K562 (cell line): ENCODE results near the gene SS18L1. TPM values are rescaled to one million over a fixed set of nuclear protein-coding genes. Genes with fewer than 3 reads are reported as not detected.

Experiments
- ATAC-seq: fragments of 200-7000 bp; cut with Tn5 transposase; 3 replicates; pipeline ENCODE4 v1.9.1; 2020; ENCODE audit warnings: moderate library complexity
- BruUV-seq: library from RNA; stranded (reverse); fragments of 400-500 nt; replicated peaks from 2 replicates; lab custom pipeline; 2021; lab: Mats Ljungman, UMichigan
- CTCF ChIA-PET: fragments of 300-600 bp; formaldehyde crosslinking; extraction: SDS; loops from one replicate; lab custom pipeline; 2021; ENCODE audit warnings: low intra/inter-chr PET ratio; lab: Yijun Ruan, JAX
- POLR2A ChIA-PET: fragments of 300-600, 350-650 bp; sonication (Branson Sonifier 250); formaldehyde crosslinking; extraction: SDS; loops from one replicate; lab custom pipeline; 2021; ENCODE audit warnings: antibody characterized with exemption, inconsistent platforms; lab: Yijun Ruan, JAX
- DNase-seq, 4 experiments: peaks; one replicate each; pipeline versions ENCODE4 v3.0.0 to v3.0.0-alpha.2; 2011 to 2018; ENCODE audit warnings: low spot score in 3 of 4, mixed read lengths in 3 of 4; ENCODE audit errors: extremely low read depth in 1 of 4
- FAIRE-seq: peaks from 2 replicates; lab custom pipeline; 2011; peaks lifted over from hg19 to GRCh38; lab: Jason Lieb, UNC
- H2AFZ ChIP-seq: 2 replicates; pipeline ENCODE4 v1.6.0; 2011; ENCODE audit warnings: low read depth, low read length, control low read depth, inconsistent platforms
- H3K27ac ChIP-seq: fragments of 200-600 bp; 3 replicates; pipeline ENCODE4 v1.8.0; 2011; ENCODE audit warnings: low read depth, mild to moderate bottlenecking, control low read depth, inconsistent platforms, low read length, moderate library complexity, mixed read lengths; ENCODE audit errors: extremely low read depth
- H3K27me3 ChIP-seq, 2 experiments: fragments of 300-600 bp in 1 of 2; 2 replicates in 1 of 2; 3 replicates in 1 of 2; pipeline versions ENCODE4 v1.6.0 to v1.8.0; 2011; ENCODE audit warnings: inconsistent platforms in 2 of 2, low read length in 2 of 2, mild to moderate bottlenecking in 1 of 2, mixed read lengths in 1 of 2, moderate library complexity in 1 of 2; ENCODE audit not compliant: control insufficient read depth in 2 of 2, insufficient read depth in 2 of 2
- H3K36me3 ChIP-seq: fragments of 300-600 bp; 3 replicates; pipeline ENCODE4 v1.8.0; 2011; ENCODE audit warnings: mild to moderate bottlenecking, low read length, inconsistent platforms; ENCODE audit not compliant: control insufficient read depth, insufficient read depth
- H3K4me1 ChIP-seq, 2 experiments: fragments of 200-600 bp in 1 of 2; replicated peaks in 1 of 2; 2 replicates in 1 of 2; 3 replicates in 1 of 2; pipeline versions ENCODE4 v1.5.1 to v1.8.0; 2011; ENCODE audit warnings: inconsistent platforms in 2 of 2, low read length in 2 of 2, mild to moderate bottlenecking in 1 of 2, mixed read lengths in 1 of 2, moderate library complexity in 1 of 2; ENCODE audit not compliant: control insufficient read depth in 2 of 2, insufficient read depth in 2 of 2
- H3K4me2 ChIP-seq: 2 replicates; pipeline ENCODE4 v1.6.1; 2011; ENCODE audit warnings: low read length, control low read depth, inconsistent platforms, mixed read lengths; ENCODE audit not compliant: insufficient read depth
- H3K4me3 ChIP-seq: fragments of 200-600 bp; sonication (generic), shearing (Covaris generic); 2 replicates; pipeline ENCODE4 v1.5.1; 2016; ENCODE audit warnings: control low read depth, inconsistent platforms
- H3K79me2 ChIP-seq: fragments of 200-600 bp; 3 replicates; pipeline ENCODE4 v1.8.0; 2011; ENCODE audit warnings: low read length, inconsistent platforms; ENCODE audit not compliant: control insufficient read depth, insufficient read depth
- H3K9ac ChIP-seq, 2 experiments: 2 replicates each; pipeline versions ENCODE4 v1.6.0 to v1.6.1; 2011; ENCODE audit warnings: low read depth in 2 of 2, low read length in 2 of 2, control low read depth in 1 of 2, inconsistent platforms in 1 of 2, mild to moderate bottlenecking in 1 of 2, mixed read lengths in 1 of 2; ENCODE audit not compliant: insufficient read depth in 1 of 2
- H3K9me1 ChIP-seq: one replicate; pipeline ENCODE4 v1.6.0; 2011; ENCODE audit warnings: inconsistent platforms, mild to moderate bottlenecking, low read length, moderate library complexity; ENCODE audit not compliant: control insufficient read depth, insufficient read depth
- H3K9me3 ChIP-seq: replicated peaks from 2 replicates; pipeline ENCODE4 v1.5.1; 2011; ENCODE audit warnings: low read depth, low read length, inconsistent platforms; ENCODE audit not compliant: control insufficient read depth, insufficient read depth
- H4K20me1 ChIP-seq: replicated peaks from 2 replicates; pipeline ENCODE4 v1.6.1; 2011; ENCODE audit warnings: low read length, inconsistent platforms, mixed read lengths; ENCODE audit not compliant: control insufficient read depth, insufficient read depth
- EWSR1 ChIP-seq: fragments of 450-650 bp; IDR thresholded peaks from 2 replicates; pipeline ENCODE4 v1.6.1; 2018; ENCODE audit warnings: borderline replicate concordance, mild to moderate bottlenecking, low read depth, moderate library complexity; ENCODE audit not compliant: partially characterized antibody
- NEUROD1 ChIP-seq: fragments of 150-350 bp; IDR thresholded peaks from 2 replicates; pipeline ENCODE4 v1.6.1; 2014; ENCODE audit warnings: borderline replicate concordance, low read length, low read depth; ENCODE audit not compliant: partially characterized antibody
- POLR2A ChIP-seq: fragments of 450-650 bp; conservative IDR thresholded peaks from 2 replicates; pipeline ENCODE4 v1.6.1; 2016
- SOX6 ChIP-seq: fragments of 450-650 bp; IDR thresholded peaks from 2 replicates; pipeline ENCODE4 v1.6.1; 2014; ENCODE audit warnings: mild to moderate bottlenecking
- SP1 ChIP-seq: sonication (generic); formaldehyde crosslinking; IDR thresholded peaks from 2 replicates; pipeline ENCODE4 v1.8.1; 2022; ENCODE audit warnings: mild to moderate bottlenecking, missing genetic modification reagents
- WGBS: fragments of 100-300 bp; shearing (Covaris generic); methylation state at CpG from one replicate; pipeline ENCODE4 v1.1.6; 2016; ENCODE audit warnings: low coverage, mixed read lengths; ENCODE audit not compliant: insufficient coverage; ENCODE audit errors: missing lambda C conversion rate; 5-methylcytosine and 5-hydroxymethylcytosine counted together
- in situ Hi-C: fragments of 300-500 bp; cut with MboI; formaldehyde crosslinking; loops from 4 replicates; pipeline ENCODE4 v1.15.0; 2018; ENCODE audit warnings: inconsistent platforms, mixed read lengths
- intact Hi-C: fragments of 100-400 bp; cut with micrococcal nuclease; formaldehyde crosslinking; loops from 2 replicates; pipeline ENCODE4 v1.14.2; 2022
- polyA plus RNA-seq, 8 experiments: library from polyadenylated mRNA; depleted of rRNA in 4 of 8; stranded (reverse) in 5 of 8; unstranded in 3 of 8; fragments of >200 nt; fragmentation: Nextera tagmentation in 2 of 8; fragmentation: Illumina TruSeq in 1 of 8; extraction: Ambion mirVana in 2 of 8; extraction: Trizol in 1 of 8; gene quantifications; 2 replicates each; pipeline versions ENCODE4 v1.2.1 to v1.2.3, GENCODE V29; 2011 to 2014; ENCODE audit warnings: inconsistent platforms in 1 of 8, missing spikeins in 1 of 8
- total RNA-seq, 7 experiments: library from RNA; depleted of rRNA in 6 of 7; stranded (reverse); fragments of >200 nt in 6 of 7; fragmentation: Illumina TruSeq in 2 of 7; extraction: Trizol in 2 of 7; gene quantifications; 2 replicates each; pipeline versions ENCODE4 v1.2.1 to v1.2.3, GENCODE V29; 2011 to 2021; ENCODE audit warnings: low replicate concordance in 1 of 7
- TF ChIP-seq, protein P1 (sequence below), 3 experiments: fragments of 200-800 bp in 1 of 3; sonication (Bioruptor generic) in 1 of 3; sonication (generic) in 1 of 3; formaldehyde crosslinking in 1 of 3; IDR thresholded peaks; 2 replicates each; pipeline versions ENCODE4 v1.6.1 to v1.8.0; 2016 to 2022; ENCODE audit warnings: mild to moderate bottlenecking in 2 of 3, missing compliant biosample characterization in 2 of 3, missing genetic modification characterization in 2 of 3, missing genetic modification reagents in 1 of 3
- TF ChIP-seq, protein P2 (sequence below): fragments of 450-650 bp; IDR thresholded peaks from 2 replicates; pipeline ENCODE4 v1.6.1; 2017; ENCODE audit warnings: antibody characterized with exemption, mild to moderate bottlenecking
- TF ChIP-seq, protein P3 (sequence below): fragments of 250-450 bp; sonication (Bioruptor Pico); IDR thresholded peaks from 2 replicates; pipeline ENCODE4 v1.4.0; 2020; ENCODE audit warnings: mild to moderate bottlenecking

Gene SS18L1
- total and polyA plus RNA-seq, 9 of the 15 experiments (the other 6 are each of a cell fraction or from before 2014, with no cell fraction given) = 2.7 to 28.3 (median 15.1) TPM

DNA sequence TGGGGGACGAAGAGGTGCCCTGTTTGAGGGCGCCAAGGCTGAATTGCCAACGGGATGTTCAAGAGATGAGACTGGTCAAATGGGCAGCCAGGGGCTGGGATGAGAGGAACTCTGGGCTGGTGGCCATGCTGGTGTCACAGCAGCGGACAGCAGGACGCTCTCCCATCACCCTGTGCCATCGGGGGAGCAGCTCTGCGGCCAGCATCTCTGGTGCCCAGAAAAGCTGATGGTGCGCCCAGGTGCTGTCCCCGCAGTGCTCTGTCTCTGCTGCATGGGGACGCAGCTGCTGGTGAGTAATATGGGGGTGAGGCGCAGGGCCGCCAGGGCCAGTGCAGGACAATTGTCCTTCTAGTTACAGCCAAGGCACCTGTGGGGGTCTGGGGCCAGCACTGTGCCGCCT, 81.5 kb downstream of the SS18L1 start:
- H3K4me1 ChIP-seq = peaks cover 0 to 49% of the 10 kb centered on the region in 2 experiments; a peak in 2 of 5 replicates
- no peak overlapping the region for H3K4me3 ChIP-seq
- no peaks in the 10 kb centered on the region for H3K79me2 ChIP-seq
- peaks cover 18 to 66% of the 10 kb centered on the region in 2 experiments; a peak in 4 of 5 replicates for H3K27me3 ChIP-seq
- peaks cover 5% of the 10 kb centered on the region for H4K20me1 ChIP-seq
- intact Hi-C loops = no loop called here
- no peak for DNase-seq
- no peak for ATAC-seq
- H3K27ac ChIP-seq = no peak overlapping the region
- TF ChIP-seq SOX6 (no peak), NEUROD1 (no peak), EWSR1 (no peak), SP1 (CRISPR knock-in tag) (no peak), POLR2A (no peak)
- TF ChIP-seq, protein P1, sequence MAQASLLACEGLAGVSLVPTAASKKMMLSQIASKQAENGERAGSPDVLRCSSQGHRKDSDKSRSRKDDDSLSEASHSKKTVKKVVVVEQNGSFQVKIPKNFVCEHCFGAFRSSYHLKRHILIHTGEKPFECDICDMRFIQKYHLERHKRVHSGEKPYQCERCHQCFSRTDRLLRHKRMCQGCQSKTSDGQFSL (CRISPR knock-in tag; IDR thresholded peaks at IDR 0.05) = no peak
- TF ChIP-seq, protein P1 (tag; IDR thresholded peaks at IDR 0.05) = no peak
- TF ChIP-seq, protein P2, sequence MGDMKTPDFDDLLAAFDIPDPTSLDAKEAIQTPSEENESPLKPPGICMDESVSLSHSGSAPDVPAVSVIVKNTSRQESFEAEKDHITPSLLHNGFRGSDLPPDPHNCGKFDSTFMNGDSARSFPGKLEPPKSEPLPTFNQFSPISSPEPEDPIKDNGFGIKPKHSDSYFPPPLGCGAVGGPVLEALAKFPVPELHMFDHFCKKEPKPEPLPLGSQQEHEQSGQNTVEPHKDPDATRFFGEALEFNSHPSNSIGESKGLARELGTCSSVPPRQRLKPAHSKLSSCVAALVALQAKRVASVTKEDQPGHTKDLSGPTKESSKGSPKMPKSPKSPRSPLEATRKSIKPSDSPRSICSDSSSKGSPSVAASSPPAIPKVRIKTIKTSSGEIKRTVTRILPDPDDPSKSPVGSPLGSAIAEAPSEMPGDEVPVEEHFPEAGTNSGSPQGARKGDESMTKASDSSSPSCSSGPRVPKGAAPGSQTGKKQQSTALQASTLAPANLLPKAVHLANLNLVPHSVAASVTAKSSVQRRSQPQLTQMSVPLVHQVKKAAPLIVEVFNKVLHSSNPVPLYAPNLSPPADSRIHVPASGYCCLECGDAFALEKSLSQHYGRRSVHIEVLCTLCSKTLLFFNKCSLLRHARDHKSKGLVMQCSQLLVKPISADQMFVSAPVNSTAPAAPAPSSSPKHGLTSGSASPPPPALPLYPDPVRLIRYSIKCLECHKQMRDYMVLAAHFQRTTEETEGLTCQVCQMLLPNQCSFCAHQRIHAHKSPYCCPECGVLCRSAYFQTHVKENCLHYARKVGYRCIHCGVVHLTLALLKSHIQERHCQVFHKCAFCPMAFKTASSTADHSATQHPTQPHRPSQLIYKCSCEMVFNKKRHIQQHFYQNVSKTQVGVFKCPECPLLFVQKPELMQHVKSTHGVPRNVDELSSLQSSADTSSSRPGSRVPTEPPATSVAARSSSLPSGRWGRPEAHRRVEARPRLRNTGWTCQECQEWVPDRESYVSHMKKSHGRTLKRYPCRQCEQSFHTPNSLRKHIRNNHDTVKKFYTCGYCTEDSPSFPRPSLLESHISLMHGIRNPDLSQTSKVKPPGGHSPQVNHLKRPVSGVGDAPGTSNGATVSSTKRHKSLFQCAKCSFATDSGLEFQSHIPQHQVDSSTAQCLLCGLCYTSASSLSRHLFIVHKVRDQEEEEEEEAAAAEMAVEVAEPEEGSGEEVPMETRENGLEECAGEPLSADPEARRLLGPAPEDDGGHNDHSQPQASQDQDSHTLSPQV = no peak
- TF ChIP-seq, protein P3, sequence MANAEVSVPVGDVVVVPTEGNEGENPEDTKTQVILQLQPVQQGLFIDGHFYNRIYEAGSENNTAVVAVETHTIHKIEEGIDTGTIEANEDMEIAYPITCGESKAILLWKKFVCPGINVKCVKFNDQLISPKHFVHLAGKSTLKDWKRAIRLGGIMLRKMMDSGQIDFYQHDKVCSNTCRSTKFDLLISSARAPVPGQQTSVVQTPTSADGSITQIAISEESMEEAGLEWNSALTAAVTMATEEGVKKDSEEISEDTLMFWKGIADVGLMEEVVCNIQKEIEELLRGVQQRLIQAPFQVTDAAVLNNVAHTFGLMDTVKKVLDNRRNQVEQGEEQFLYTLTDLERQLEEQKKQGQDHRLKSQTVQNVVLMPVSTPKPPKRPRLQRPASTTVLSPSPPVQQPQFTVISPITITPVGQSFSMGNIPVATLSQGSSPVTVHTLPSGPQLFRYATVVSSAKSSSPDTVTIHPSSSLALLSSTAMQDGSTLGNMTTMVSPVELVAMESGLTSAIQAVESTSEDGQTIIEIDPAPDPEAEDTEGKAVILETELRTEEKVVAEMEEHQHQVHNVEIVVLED = no peak
- TF ChIP-seq, all 486 proteins: peak for 0
- no peak for FAIRE-seq
- H3K9me1 ChIP-seq = no peaks in the 10 kb centered on the region
- no peak overlapping the region for H3K9ac ChIP-seq
- ChIA-PET CTCF (no interaction called here), POLR2A (interaction anchor here (0.6 to 1.7 kb wide), 4 partner anchors 8 to 675 kb away, joined by 3 to 7 read pairs (median 4); no protein-coding TSS in a partner anchor)
- no peaks in the 10 kb centered on the region for H3K36me3 ChIP-seq
- no peak overlapping the region for H3K4me2 ChIP-seq
- H3K9me3 ChIP-seq = peaks cover 6% of the 10 kb centered on the region; the same call in 1 of the 2 replicates
- under 1% methylated on average over 13 of the region's 13 CpGs for WGBS
- BruUV-seq = no TSS peak
- in situ Hi-C loops = no loop called here
- H2AFZ ChIP-seq = no peak overlapping the region
